HG03571 (cell line): ENCODE results near the gene CRADD.
"Not testable (repeated sequence)": the region's sequence is repeated elsewhere in the genome, so short reads cannot be mapped to it uniquely, and the experiment has no call there.

Experiments
- ATAC-seq: cut with Tn5 transposase; IDR thresholded peaks from one replicate; pipeline ENCODE4 v1.9.1; 2021; ENCODE audit not compliant: unreplicated experiment

Gene CRADD

GRCh38 chr12:93705237-93705636 is 28.1 kb downstream of the CRADD start:
- no peak for ATAC-seq

GRCh38 chr12:93706387-93706786 is 29.2 kb downstream of the CRADD start:
- no peak for ATAC-seq

- ATAC-seq, result no peak
Observed at GRCh38 chr12:93706824-93707223, 29.6 kb downstream of the CRADD start.

- no peak for ATAC-seq
Observed at GRCh38 chr12:93707836-93708235, 30.7 kb downstream of the CRADD start.

- ATAC-seq, result no peak
Observed at GRCh38 chr12:93708952-93709351, 31.8 kb downstream of the CRADD start.

GRCh38 chr12:93709386-93709785 is 32.2 kb downstream of the CRADD start:
- no peak for ATAC-seq

- no peak for ATAC-seq
Observed at GRCh38 chr12:93710574-93710926, 33.4 kb downstream of the CRADD start.

- not testable (repeated sequence) for ATAC-seq
Observed at GRCh38 chr12:93711502-93711901, 34.3 kb downstream of the CRADD start.

GRCh38 chr12:93712200-93712599 is 35.0 kb downstream of the CRADD start:
- ATAC-seq, result no peak

- no peak for ATAC-seq
Observed at GRCh38 chr12:93713060-93713459, 35.9 kb downstream of the CRADD start.

- ATAC-seq, result no peak
Observed at GRCh38 chr12:93713800-93714199, 36.6 kb downstream of the CRADD start.

GRCh38 chr12:93714382-93714781 is 37.2 kb downstream of the CRADD start:
- no peak for ATAC-seq

GRCh38 chr12:93719710-93720109 is 42.5 kb downstream of the CRADD start:
- ATAC-seq, result no peak

GRCh38 chr12:93720559-93720958 is 43.4 kb downstream of the CRADD start:
- no peak for ATAC-seq

GRCh38 chr12:93722179-93722578 is 45.0 kb downstream of the CRADD start:
- ATAC-seq, result no peak

- ATAC-seq, result no peak
Observed at GRCh38 chr12:93722835-93723567, 45.8 kb downstream of the CRADD start.

- no peak for ATAC-seq
Observed at GRCh38 chr12:93723568-93723930, 46.4 kb downstream of the CRADD start.

- ATAC-seq, result no peak
Observed at GRCh38 chr12:93725531-93725930, 48.4 kb downstream of the CRADD start.

GRCh38 chr12:93727195-93727811 is 50.1 kb downstream of the CRADD start:
- ATAC-seq, result no peak

- ATAC-seq, result no peak
Observed at GRCh38 chr12:93727911-93728310, 50.7 kb downstream of the CRADD start.

GRCh38 chr12:93729934-93730333 is 52.8 kb downstream of the CRADD start:
- ATAC-seq, result no peak

GRCh38 chr12:93733358-93733757 is 56.2 kb downstream of the CRADD start:
- no peak for ATAC-seq

- ATAC-seq, result no peak
Observed at GRCh38 chr12:93733928-93734327, 56.8 kb downstream of the CRADD start.
